GM23248 (cell line): Measurements from ENCODE around the gene NCR2. TPM values are rescaled to one million over a fixed set of nuclear protein-coding genes. Genes with fewer than 3 reads are reported as not detected.

ENCODE experiments used
- DNase-seq: peaks from one replicate; pipeline ENCODE4 v3.0.0-alpha.2; 2015
- H2AFZ ChIP-seq: fragments of 200-600 bp; sonication (generic); 2 replicates; pipeline ENCODE4 v1.6.1; 2016; ENCODE audit warnings: antibody characterized with exemption
- H3F3A ChIP-seq: fragments of 200-600 bp; sonication (generic); 2 replicates; pipeline ENCODE4 v1.6.1; 2016; ENCODE audit warnings: mild to moderate bottlenecking, antibody characterized with exemption, mixed run types; ENCODE audit not compliant: insufficient read depth
- H3K27ac ChIP-seq: fragments of 200-600 bp; sonication (generic); 2 replicates; pipeline ENCODE4 v1.5.1; 2016; ENCODE audit warnings: mild to moderate bottlenecking
- H3K27me3 ChIP-seq: fragments of 200-600 bp; sonication (generic); replicated peaks from 2 replicates; pipeline ENCODE4 v1.6.1; 2016; ENCODE audit warnings: mild to moderate bottlenecking; ENCODE audit not compliant: insufficient read depth
- H3K36me3 ChIP-seq: fragments of 200-600 bp; sonication (generic); 2 replicates; pipeline ENCODE4 v1.6.1; 2016; ENCODE audit warnings: low read depth, mild to moderate bottlenecking
- H3K4me1 ChIP-seq: fragments of 200-600 bp; sonication (generic); 2 replicates; pipeline ENCODE4 v1.6.1; 2016; ENCODE audit warnings: mild to moderate bottlenecking; ENCODE audit not compliant: insufficient read depth
- H3K4me2 ChIP-seq: fragments of 200-600 bp; sonication (generic); one replicate; pipeline ENCODE4 v1.6.1; 2016; ENCODE audit warnings: mild to moderate bottlenecking; ENCODE audit not compliant: unreplicated experiment
- H3K4me3 ChIP-seq: fragments of 200-600 bp; sonication (generic); 2 replicates; pipeline ENCODE4 v1.5.1; 2016; ENCODE audit warnings: mild to moderate bottlenecking
- H3K79me2 ChIP-seq: fragments of 200-600 bp; sonication (generic); 2 replicates; pipeline ENCODE4 v1.6.1; 2016; ENCODE audit warnings: mild to moderate bottlenecking; ENCODE audit not compliant: insufficient read depth
- H3K9ac ChIP-seq: fragments of 200-600 bp; sonication (generic); 2 replicates; pipeline ENCODE4 v1.6.1; 2016; ENCODE audit warnings: mild to moderate bottlenecking
- H3K9me2 ChIP-seq: fragments of 200-600 bp; sonication (generic); 2 replicates; pipeline ENCODE4 v1.6.1; 2016; ENCODE audit warnings: mixed run types, mild to moderate bottlenecking, moderate library complexity; ENCODE audit not compliant: insufficient read depth
- H3K9me3 ChIP-seq: fragments of 200-600 bp; sonication (generic); one replicate; pipeline ENCODE4 v1.6.1; 2017; ENCODE audit warnings: low read depth
- H4K20me1 ChIP-seq: fragments of 200-600 bp; sonication (generic); 2 replicates; pipeline ENCODE4 v1.6.0; 2016; ENCODE audit not compliant: insufficient read depth
- EZH2 ChIP-seq: fragments of 200-600 bp; sonication (generic); IDR thresholded peaks from 2 replicates; pipeline ENCODE4 v1.6.1; 2018; ENCODE audit warnings: antibody characterized with exemption, mild to moderate bottlenecking; ENCODE audit not compliant: insufficient read depth, poor library complexity, severe bottlenecking
- EZH2phosphoT487 ChIP-seq: fragments of 200-600 bp; sonication (generic); IDR thresholded peaks from 2 replicates; pipeline ENCODE4 v1.6.1; 2018; ENCODE audit warnings: antibody characterized with exemption, moderate library complexity, mild to moderate bottlenecking, low read depth; ENCODE audit not compliant: insufficient read depth
- WGBS, 2 experiments: methylation state at CpG; one replicate each; pipeline ENCODE4 v1.1.6; 2015 to 2017; ENCODE audit warnings: low lambda C conversion rate in 2 of 2, low coverage in 1 of 2; ENCODE audit errors: missing lambda C conversion rate in 2 of 2; 5-methylcytosine and 5-hydroxymethylcytosine counted together
- in situ Hi-C: fragments of 300-500 bp; cut with MboI; formaldehyde crosslinking; loops from 2 replicates; pipeline ENCODE4 v1.15.0; 2020
- polyA plus RNA-seq: library from polyadenylated mRNA; unstranded; fragments of >200 nt; fragmentation: Nextera tagmentation; extraction: Ambion mirVana; gene quantifications from 2 replicates; pipeline ENCODE4 v1.2.1, GENCODE V29; 2016
- total RNA-seq: library from RNA; depleted of rRNA; stranded (reverse); fragments of >200 nt; shearing (Covaris generic); gene quantifications from 2 replicates; pipeline ENCODE4 v1.2.3, GENCODE V29; 2014

NCR2 gene
- total and polyA plus RNA-seq, 2 experiments from 2014 or later, result not detected

DNA sequence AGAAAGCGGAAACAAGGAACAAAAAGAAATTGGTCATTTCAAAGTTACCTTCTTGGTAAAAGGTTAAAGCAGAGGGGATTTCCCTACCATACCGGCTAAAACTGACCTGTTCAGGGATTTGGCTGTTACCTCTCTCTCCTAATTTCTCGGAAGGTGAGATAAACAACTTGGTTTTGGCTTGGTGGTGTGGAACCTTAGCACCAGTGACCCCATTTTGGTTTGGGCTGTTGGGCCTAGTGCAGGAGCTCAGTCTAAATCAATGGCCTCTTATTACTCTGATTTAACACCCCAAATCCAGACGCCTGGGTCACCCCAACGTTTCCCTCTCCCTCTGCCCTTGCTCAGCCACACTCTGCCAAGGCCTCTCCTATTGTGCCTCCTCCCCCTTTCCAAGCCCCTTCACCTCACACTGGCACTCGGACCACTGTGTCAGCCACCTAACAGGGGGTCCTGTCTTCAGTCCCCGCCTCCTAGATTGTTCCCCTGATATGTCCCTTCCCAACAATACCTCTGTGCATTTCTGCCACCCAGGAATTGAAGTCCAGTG lies 8.3 kb downstream of the NCR2 start:
- TF ChIP-seq EZH2phosphoT487 (no peak), EZH2 (no peak)
- Histone ChIP-seq H3K4me3 (no peak overlapping the region), H3K27ac (no peak overlapping the region), H4K20me1 (no peaks in the 10 kb centered on the region), H3K27me3 (peaks cover 12% of the 10 kb centered on the region; the same call in 1 of the 2 replicates), H3K4me1 (no peaks in the 10 kb centered on the region), H3K9me2 (no peaks in the 10 kb centered on the region), H3K36me3 (no peaks in the 10 kb centered on the region), H3K79me2 (no peaks in the 10 kb centered on the region), H3K9ac (no peak overlapping the region), H2AFZ (no peak overlapping the region), H3F3A (no peaks in the 10 kb centered on the region), H3K4me2 (no peak overlapping the region), H3K9me3 (no peaks in the 10 kb centered on the region)
- 51 to 57% methylated on average over 7 of the region's 7 CpGs for WGBS, 2 experiments
- no peak for DNase-seq
- in situ Hi-C loops, result no loop called here

GRCh38 chr6:41344876-41345275 lies 9.5 kb downstream of the NCR2 start:
- H3K9me2 ChIP-seq, result no peaks in the 10 kb centered on the region
- H3K27ac ChIP-seq, result no peak overlapping the region
- no peak overlapping the region for H2AFZ ChIP-seq
- H3K4me2 ChIP-seq, result no peak overlapping the region
- in situ Hi-C loops, result no loop called here
- TF ChIP-seq EZH2phosphoT487 (no peak), EZH2 (no peak)
- peaks cover 12% of the 10 kb centered on the region; the same call in 1 of the 2 replicates for H3K27me3 ChIP-seq
- WGBS, 2 experiments, result 42 to 57% methylated on average over 3 of the region's 3 CpGs
- H3K36me3 ChIP-seq, result no peaks in the 10 kb centered on the region
- no peak overlapping the region for H3K4me3 ChIP-seq
- no peaks in the 10 kb centered on the region for H4K20me1 ChIP-seq
- no peaks in the 10 kb centered on the region for H3K4me1 ChIP-seq
- H3K9ac ChIP-seq, result no peak overlapping the region
- DNase-seq, result no peak
- no peaks in the 10 kb centered on the region for H3K79me2 ChIP-seq
- H3K9me3 ChIP-seq, result no peaks in the 10 kb centered on the region
- H3F3A ChIP-seq, result no peaks in the 10 kb centered on the region

- DNase-seq, result no peak
- Histone ChIP-seq H3K27ac (no peak overlapping the region), H3K9me3 (no peaks in the 10 kb centered on the region), H3K27me3 (peaks cover 21% of the 10 kb centered on the region; the same call in 1 of the 2 replicates), H3K4me2 (no peak overlapping the region), H3K4me3 (no peak overlapping the region), H2AFZ (no peak overlapping the region), H4K20me1 (no peaks in the 10 kb centered on the region), H3K9me2 (no peaks in the 10 kb centered on the region), H3K9ac (no peak overlapping the region), H3F3A (no peaks in the 10 kb centered on the region), H3K36me3 (no peaks in the 10 kb centered on the region), H3K4me1 (no peaks in the 10 kb centered on the region), H3K79me2 (no peaks in the 10 kb centered on the region)
- WGBS, 2 experiments, result 47 to 64% methylated on average over 8 of the region's 8 CpGs
- TF ChIP-seq EZH2phosphoT487, result no peak
- TF ChIP-seq EZH2, result no peak
- in situ Hi-C loops, result no loop called here
Observed at GRCh38 chr6:41345901-41346300, 10.5 kb downstream of the NCR2 start.

GRCh38 chr6:41346441-41346840 lies 11.0 kb downstream of the NCR2 start:
- Histone ChIP-seq H3K27me3 (peaks cover 22% of the 10 kb centered on the region; the same call in 1 of the 2 replicates), H2AFZ (no peak overlapping the region), H3K27ac (no peak overlapping the region), H3K4me1 (no peaks in the 10 kb centered on the region), H3K4me2 (no peak overlapping the region), H3K9me3 (no peaks in the 10 kb centered on the region), H3K36me3 (no peaks in the 10 kb centered on the region), H3K9me2 (no peaks in the 10 kb centered on the region), H3K9ac (no peak overlapping the region), H3F3A (no peaks in the 10 kb centered on the region), H3K4me3 (no peak overlapping the region), H4K20me1 (no peaks in the 10 kb centered on the region), H3K79me2 (no peaks in the 10 kb centered on the region)
- in situ Hi-C loops, result no loop called here
- DNase-seq, result no peak
- TF ChIP-seq EZH2 (no peak), EZH2phosphoT487 (no peak)
- 37 to 46% methylated on average over 4 of the region's 4 CpGs for WGBS, 2 experiments

DNA sequence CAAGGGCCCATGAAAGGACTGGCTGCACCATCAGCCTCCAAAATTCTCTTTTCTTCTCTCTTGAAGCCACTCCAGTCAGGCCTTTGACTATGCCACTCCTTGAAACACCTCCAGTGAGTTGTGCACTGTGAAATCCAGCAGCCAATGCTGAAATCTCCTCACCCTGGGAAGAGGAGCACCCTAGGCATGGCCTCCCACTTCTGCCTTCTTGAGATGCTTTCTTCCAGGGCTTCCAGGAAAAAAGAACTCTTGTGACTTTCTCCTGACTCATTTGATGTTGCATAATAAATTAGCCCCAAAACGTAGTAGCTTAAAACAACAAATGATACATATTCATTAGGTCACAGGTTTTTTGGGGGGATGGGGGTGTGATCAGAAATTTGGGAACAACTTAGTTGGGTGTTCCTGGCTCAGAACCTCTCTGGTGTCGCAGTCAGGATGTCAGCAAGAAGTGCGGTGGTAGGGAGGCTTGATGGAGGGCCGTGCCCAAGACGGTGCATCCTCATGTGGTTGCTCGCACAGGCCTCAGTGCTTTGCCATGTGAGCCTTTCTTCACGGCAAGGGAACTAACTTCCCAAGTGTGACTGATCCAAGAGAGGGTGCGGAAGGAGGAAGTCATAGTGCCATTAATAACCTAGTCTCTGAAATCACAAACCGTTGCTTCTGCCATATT lies 12.1 kb downstream of the NCR2 start:
- in situ Hi-C loops, result no loop called here
- TF ChIP-seq EZH2, result no peak
- no peak for TF ChIP-seq EZH2phosphoT487
- WGBS, 2 experiments, result 59 to 65% methylated on average over 9 of the region's 9 CpGs

More for the DNA sequence above, 12.1 kb downstream of the NCR2 start:
- peak; percentile 25 for DNase-seq
- H3K9me3 ChIP-seq, result no peaks in the 10 kb centered on the region
- no peaks in the 10 kb centered on the region for H4K20me1 ChIP-seq
- H3K9ac ChIP-seq, result no peak overlapping the region
- no peak overlapping the region for H2AFZ ChIP-seq
- H3K27me3 ChIP-seq, result peaks cover 22% of the 10 kb centered on the region; the same call in 1 of the 2 replicates
- no peaks in the 10 kb centered on the region for H3K79me2 ChIP-seq
- H3K4me2 ChIP-seq, result no peak overlapping the region
- no peaks in the 10 kb centered on the region for H3F3A ChIP-seq
- H3K27ac ChIP-seq, result no peak overlapping the region
- H3K4me3 ChIP-seq, result no peak overlapping the region
- no peaks in the 10 kb centered on the region for H3K9me2 ChIP-seq
- H3K36me3 ChIP-seq, result no peaks in the 10 kb centered on the region
- H3K4me1 ChIP-seq, result no peaks in the 10 kb centered on the region
